AG04450 (cell line): ENCODE results near the gene CBX2. TPM values are rescaled to one million over a fixed set of nuclear protein-coding genes. Genes with fewer than 3 reads are reported as not detected.

Experiments
- CTCF ChIA-PET: fragments of 300-600, 350-600 bp; formaldehyde crosslinking; extraction: SDS; loops from one replicate; lab custom pipeline; 2022; ENCODE audit warnings: antibody characterized with exemption, inconsistent platforms; lab: Charles Lee
- POLR2A ChIA-PET: fragments of 350-600 bp; formaldehyde crosslinking; extraction: SDS; loops from one replicate; lab custom pipeline; 2021; ENCODE audit warnings: antibody characterized with exemption, inconsistent platforms; lab: Yijun Ruan, JAX
- DNase-seq: peaks from one replicate; pipeline ENCODE4 v3.0.0-alpha.2; 2011; ENCODE audit warnings: low read depth, low spot score
- H3K27ac ChIP-seq: one replicate; pipeline ENCODE4 v1.5.1; 2012; ENCODE audit warnings: low read depth, low read length, control low read depth
- H3K27me3 ChIP-seq: one replicate; pipeline ENCODE4 v1.6.0; 2012; ENCODE audit warnings: low read length; ENCODE audit not compliant: control insufficient read depth, insufficient read depth
- H3K4me3 ChIP-seq: 2 replicates; pipeline ENCODE4 v1.5.1; 2011; ENCODE audit warnings: mild to moderate bottlenecking, low read depth, low read length, control low read depth
- H3K9me3 ChIP-seq: 2 replicates; pipeline ENCODE4 v1.5.1; 2012; ENCODE audit warnings: low read length; ENCODE audit not compliant: control insufficient read depth, insufficient read depth
- polyA plus RNA-seq: library from polyadenylated mRNA; depleted of rRNA; stranded (reverse); fragments of >200 nt; gene quantifications from 2 replicates; pipeline ENCODE4 v1.2.3, GENCODE V29; 2011
- TF ChIP-seq, protein P1 (sequence below): IDR thresholded peaks from 2 replicates; pipeline ENCODE4 v1.5.1; 2011; ENCODE audit warnings: low read depth, low read length, control low read depth, inconsistent platforms

CBX2 gene
- polyA plus RNA-seq, 1 experiment: 2.3 TPM

DNA sequence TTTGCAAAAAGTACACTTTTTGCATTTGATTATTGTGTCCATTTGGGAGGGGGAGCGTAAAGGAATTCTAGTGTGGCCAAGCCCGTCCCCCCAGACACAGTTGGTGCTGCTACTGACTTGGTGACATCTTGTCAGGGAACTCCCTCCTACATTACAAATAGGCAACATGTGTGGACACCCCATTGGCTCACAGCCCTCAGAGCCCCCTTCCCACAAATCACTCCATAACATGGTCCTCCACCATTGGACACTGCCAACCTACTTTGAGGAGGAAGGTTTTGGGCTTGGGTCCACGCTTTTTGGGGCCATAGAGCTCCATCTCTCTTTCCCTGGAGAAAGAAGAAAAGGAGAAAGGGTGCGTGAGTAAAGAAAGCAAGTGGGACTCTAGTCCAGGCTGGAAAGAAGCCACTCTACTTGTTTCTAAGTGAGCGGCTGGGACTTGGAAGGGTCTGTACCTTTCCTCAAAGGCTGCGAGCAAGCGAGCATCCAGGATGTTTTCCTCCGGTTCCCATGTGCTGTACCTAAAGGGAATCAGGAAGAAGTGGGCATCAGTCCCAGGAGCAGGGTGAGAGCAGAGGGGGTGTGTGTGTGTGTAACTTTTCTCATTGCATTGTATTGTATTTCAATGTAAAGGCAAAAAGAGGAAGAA lies 18.0 kb downstream of the CBX2 start:
- peak overlapping the region; percentile 85 for H3K4me3 ChIP-seq
- POLR2A ChIA-PET: interaction anchor here (1.5 kb wide), 1 partner anchor 43 kb away, joined by 29 read pairs; the partner anchor contains the start of gene CBX4
- CTCF ChIA-PET: no interaction called here
- TF ChIP-seq, protein P1, sequence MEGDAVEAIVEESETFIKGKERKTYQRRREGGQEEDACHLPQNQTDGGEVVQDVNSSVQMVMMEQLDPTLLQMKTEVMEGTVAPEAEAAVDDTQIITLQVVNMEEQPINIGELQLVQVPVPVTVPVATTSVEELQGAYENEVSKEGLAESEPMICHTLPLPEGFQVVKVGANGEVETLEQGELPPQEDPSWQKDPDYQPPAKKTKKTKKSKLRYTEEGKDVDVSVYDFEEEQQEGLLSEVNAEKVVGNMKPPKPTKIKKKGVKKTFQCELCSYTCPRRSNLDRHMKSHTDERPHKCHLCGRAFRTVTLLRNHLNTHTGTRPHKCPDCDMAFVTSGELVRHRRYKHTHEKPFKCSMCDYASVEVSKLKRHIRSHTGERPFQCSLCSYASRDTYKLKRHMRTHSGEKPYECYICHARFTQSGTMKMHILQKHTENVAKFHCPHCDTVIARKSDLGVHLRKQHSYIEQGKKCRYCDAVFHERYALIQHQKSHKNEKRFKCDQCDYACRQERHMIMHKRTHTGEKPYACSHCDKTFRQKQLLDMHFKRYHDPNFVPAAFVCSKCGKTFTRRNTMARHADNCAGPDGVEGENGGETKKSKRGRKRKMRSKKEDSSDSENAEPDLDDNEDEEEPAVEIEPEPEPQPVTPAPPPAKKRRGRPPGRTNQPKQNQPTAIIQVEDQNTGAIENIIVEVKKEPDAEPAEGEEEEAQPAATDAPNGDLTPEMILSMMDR: no peak
- peaks cover 44% of the 10 kb centered on the region for H3K27me3 ChIP-seq
- H3K9me3 ChIP-seq: peaks cover under 1% of the 10 kb centered on the region; the same call in 1 of the 2 replicates
- no peak overlapping the region for H3K27ac ChIP-seq
- DNase-seq: no peak

DNA sequence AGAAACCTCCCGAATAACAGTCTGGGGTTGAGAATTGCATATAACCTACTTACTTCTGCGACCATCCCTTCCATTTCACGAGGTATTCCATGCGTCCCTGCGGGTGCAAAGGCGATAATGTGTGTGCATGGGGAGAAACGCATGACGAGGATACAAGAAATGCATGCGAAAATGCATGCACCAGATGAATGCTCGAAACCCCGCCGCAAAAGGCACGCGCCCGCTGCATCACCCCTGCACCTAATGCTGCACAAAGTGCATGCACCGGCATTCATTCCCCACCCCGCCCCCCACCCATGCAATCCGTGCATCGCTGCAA lies 18.5 kb downstream of the CBX2 start:
- no peak overlapping the region for H3K27ac ChIP-seq
- TF ChIP-seq, protein P1: no peak
- H3K9me3 ChIP-seq: no peaks in the 10 kb centered on the region; the same call in 1 of the 2 replicates
- peaks cover 44% of the 10 kb centered on the region for H3K27me3 ChIP-seq
- no peak for DNase-seq
- ChIA-PET POLR2A (interaction anchor here (1.0 to 1.5 kb wide), 7 partner anchors 12 to 197 kb away, joined by 3 to 29 read pairs (median 4); partner anchors contain the start of gene CBX4), CTCF (interaction anchor here (0.5 to 1.1 kb wide), 7 partner anchors 10 to 210 kb away, joined by 3 to 11 read pairs (median 3); no protein-coding TSS in a partner anchor)
- peak overlapping the region; percentile 85 for H3K4me3 ChIP-seq

DNA sequence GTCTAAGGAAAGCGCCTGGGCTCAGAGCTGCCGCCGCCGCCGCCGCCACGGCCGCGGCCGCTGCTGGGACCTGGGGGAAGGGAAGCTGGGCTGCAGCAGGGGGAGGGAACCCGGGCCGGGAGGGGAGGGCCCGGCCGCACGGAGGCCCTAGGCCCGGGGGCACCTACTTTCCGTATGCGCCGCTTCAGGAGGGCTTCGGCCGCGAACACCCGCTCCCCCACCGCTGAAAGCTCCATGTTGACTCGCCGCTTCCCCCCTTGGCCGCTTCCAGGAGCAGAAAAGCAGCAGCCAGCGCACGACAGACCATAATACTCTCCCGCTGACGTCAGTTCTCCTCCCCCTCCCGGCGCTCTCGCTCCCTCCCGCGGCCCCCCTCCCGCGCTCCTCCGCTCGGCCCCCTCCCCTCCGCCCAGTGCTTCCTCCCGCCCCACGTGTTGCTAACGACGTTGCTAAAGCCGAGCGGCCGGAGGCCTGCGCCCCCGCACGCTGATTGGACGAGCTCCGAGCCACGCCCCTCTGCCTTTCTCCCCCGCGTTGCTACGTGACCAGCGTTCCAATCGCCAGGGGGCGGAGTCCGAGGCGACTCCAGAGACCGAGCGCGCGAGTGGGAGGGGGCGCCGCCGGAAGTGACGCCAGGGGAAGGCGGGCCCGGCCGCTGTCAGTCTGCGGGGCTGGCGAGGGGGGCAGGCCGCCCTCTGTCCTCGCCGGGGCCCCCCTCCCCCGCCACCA lies 19.0 kb downstream of the CBX2 start, which contains the start of gene CBX8:
TSS of gene CBX8 (minus strand) at position 315 of the 729 bp plus-strand sequence. CDS start at position 236, 79 bp downstream.
- DNase-seq: peak; percentile 99
- H3K27ac ChIP-seq: peak within 1 kb of the TSS; percentile 83
- TF ChIP-seq, protein P1: no peak
- H3K27me3 ChIP-seq: peaks cover 44% of the 10 kb centered on the region
- H3K9me3 ChIP-seq: no peaks in the 10 kb centered on the region; the same call in 1 of the 2 replicates
- H3K4me3 ChIP-seq: peak within 1 kb of the TSS; percentile 85
- CTCF ChIA-PET: interaction anchor here (0.5 to 1.1 kb wide), 9 partner anchors 10 to 209 kb away, joined by 3 to 11 read pairs (median 4); partner anchors contain the start of gene CBX4
- POLR2A ChIA-PET: interaction anchor here (0.6 to 1.5 kb wide), 11 partner anchors 12 to 435 kb away, joined by 3 to 29 read pairs (median 4); partner anchors contain the start of gene CBX4

DNA sequence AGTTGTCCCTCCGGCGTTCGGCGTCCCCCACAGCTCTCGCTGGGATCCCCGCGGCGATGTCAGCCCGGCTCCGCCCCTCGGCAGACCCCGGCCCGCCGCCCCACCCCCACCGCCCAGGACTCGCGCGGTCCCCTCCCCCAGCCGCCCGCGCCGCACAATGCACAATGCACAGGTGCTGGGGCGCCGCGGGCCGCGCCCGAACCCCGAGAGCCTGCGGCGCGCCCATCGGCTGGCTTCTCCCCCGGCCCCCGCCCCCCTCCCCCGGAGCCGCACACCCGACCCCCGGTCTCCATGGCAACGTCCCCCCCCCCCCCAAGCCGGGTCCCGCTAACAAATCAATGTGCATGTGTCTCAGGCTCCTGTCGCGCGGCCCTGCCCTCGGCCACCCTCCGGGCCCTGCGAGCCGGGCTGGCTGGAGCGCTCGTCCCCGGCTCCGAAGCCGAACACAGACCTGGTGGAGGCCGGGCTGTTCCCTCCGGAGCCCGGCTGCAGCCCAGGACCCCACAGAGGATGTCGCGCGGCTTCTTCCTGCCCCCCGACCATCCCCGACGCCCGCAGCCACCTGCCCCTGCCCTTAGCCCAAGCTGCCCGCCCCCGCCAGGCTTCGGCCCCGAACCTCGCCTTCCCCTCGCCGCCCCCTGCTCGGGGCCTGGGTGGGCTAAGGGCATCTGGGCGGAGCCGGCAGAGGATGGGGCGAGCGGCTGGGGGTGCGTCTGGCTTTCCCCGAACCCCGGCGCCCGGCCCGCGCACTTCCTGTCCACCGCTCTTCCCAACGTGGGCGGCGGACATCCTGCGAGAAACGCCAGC lies 19.7 kb downstream of the CBX2 start:
- CTCF ChIA-PET: interaction anchor here (0.6 to 1.1 kb wide), 7 partner anchors 11 to 57 kb away, joined by 3 to 11 read pairs (median 5); partner anchors contain the start of gene CBX4
- no peak overlapping the region for H3K27ac ChIP-seq

More for the DNA sequence above, 19.7 kb downstream of the CBX2 start:
- no peak for DNase-seq
- H3K9me3 ChIP-seq: peaks cover 3% of the 10 kb centered on the region; the same call in 1 of the 2 replicates
- peak overlapping the region; percentile 66 for H3K4me3 ChIP-seq
- TF ChIP-seq, protein P1: no peak
- peaks cover 49% of the 10 kb centered on the region for H3K27me3 ChIP-seq
- POLR2A ChIA-PET: interaction anchor here (0.6 to 1.5 kb wide), 11 partner anchors 11 to 434 kb away, joined by 3 to 29 read pairs (median 4); partner anchors contain the start of gene CBX4
